MM.1S (cell line): ENCODE measurements around the gene PCYT2.

Experiments used
- DNase-seq: peaks from one replicate; pipeline ENCODE4 v3.0.0-alpha.2; 2015
- H2AFZ ChIP-seq: fragments of 300-600 bp; sonication (generic); 2 replicates; pipeline ENCODE4 v1.6.0; 2016; ENCODE audit warnings: antibody characterized with exemption, low read length
- H3F3A ChIP-seq: fragments of 300-600 bp; sonication (generic); 2 replicates; pipeline ENCODE4 v1.6.1; 2016; ENCODE audit warnings: mild to moderate bottlenecking, antibody characterized with exemption, low read length, moderate library complexity, mixed read lengths; ENCODE audit not compliant: insufficient read depth
- H3K27ac ChIP-seq: fragments of 300-600 bp; sonication (generic); 2 replicates; pipeline ENCODE4 v1.5.1; 2016; ENCODE audit warnings: mild to moderate bottlenecking, low read length
- H3K27me3 ChIP-seq: fragments of 300-600 bp; sonication (generic); replicated peaks from 2 replicates; pipeline ENCODE4 v1.6.0; 2016; ENCODE audit warnings: low read length; ENCODE audit not compliant: insufficient read depth
- H3K36me3 ChIP-seq: fragments of 300-600 bp; sonication (generic); replicated peaks from 2 replicates; pipeline ENCODE4 v1.6.1; 2016; ENCODE audit warnings: mild to moderate bottlenecking, low read length, mixed read lengths; ENCODE audit not compliant: insufficient read depth
- H3K4me1 ChIP-seq: fragments of 300-600 bp; sonication (generic); 2 replicates; pipeline ENCODE4 v1.6.1; 2016; ENCODE audit warnings: low read length, mixed read lengths
- H3K4me2 ChIP-seq: fragments of 300-600 bp; sonication (generic); 2 replicates; pipeline ENCODE4 v1.6.0; 2016; ENCODE audit warnings: low read depth, low read length
- H3K4me3 ChIP-seq: fragments of 300-600 bp; sonication (generic); 2 replicates; pipeline ENCODE4 v1.5.1; 2016; ENCODE audit warnings: low read length, mixed read lengths
- H3K79me2 ChIP-seq: fragments of 300-600 bp; sonication (generic); 2 replicates; pipeline ENCODE4 v1.6.1; 2016; ENCODE audit warnings: mixed run types, low read length, mixed read lengths
- H3K9ac ChIP-seq: fragments of 300-600 bp; sonication (generic); 2 replicates; pipeline ENCODE4 v1.6.1; 2016; ENCODE audit warnings: low read length, mixed read lengths
- H3K9me2 ChIP-seq: fragments of 300-600 bp; sonication (generic); replicated peaks from 2 replicates; pipeline ENCODE4 v1.6.1; 2016; ENCODE audit warnings: mild to moderate bottlenecking, low read length, mixed read lengths; ENCODE audit not compliant: insufficient read depth
- H3K9me3 ChIP-seq: fragments of 300-600 bp; sonication (generic); replicated peaks from 2 replicates; pipeline ENCODE4 v1.6.1; 2016; ENCODE audit warnings: mild to moderate bottlenecking, low read length, mixed read lengths; ENCODE audit not compliant: insufficient read depth
- H4K20me1 ChIP-seq: fragments of 300-600 bp; sonication (generic); 2 replicates; pipeline ENCODE4 v1.6.1; 2016; ENCODE audit warnings: mild to moderate bottlenecking, low read length, moderate library complexity, mixed read lengths; ENCODE audit not compliant: insufficient read depth
- CTCF ChIP-seq: fragments of 300-600 bp; sonication (generic); IDR thresholded peaks from 2 replicates; pipeline ENCODE4 v1.5.1; 2016; ENCODE audit warnings: antibody characterized with exemption, low read length, mixed read lengths
- EZH2 ChIP-seq: fragments of 300-600 bp; sonication (generic); optimal IDR thresholded peaks from 2 replicates; pipeline ENCODE3; 2017; ENCODE audit warnings: low read depth, mild to moderate bottlenecking, antibody characterized with exemption, low read length, mixed read lengths
- EZH2phosphoT487 ChIP-seq: fragments of 300-600 bp; sonication (generic); IDR thresholded peaks from 2 replicates; pipeline ENCODE4 v1.6.1; 2018; ENCODE audit warnings: antibody characterized with exemption, low read length

Gene PCYT2

GRCh38 chr17:81950501-81950900 lies 39.3 kb upstream of the PCYT2 start:
- no peak overlapping the region for H3K4me2 ChIP-seq
- no peaks in the 10 kb centered on the region for H3K9me2 ChIP-seq
- H3K79me2 ChIP-seq: no peaks in the 10 kb centered on the region
- no peak overlapping the region for H2AFZ ChIP-seq
- no peaks in the 10 kb centered on the region for H3K36me3 ChIP-seq
- no peak overlapping the region for H3K9ac ChIP-seq
- H3K9me3 ChIP-seq: no peaks in the 10 kb centered on the region
- H3F3A ChIP-seq: no peaks in the 10 kb centered on the region
- no peak overlapping the region for H3K27ac ChIP-seq
- TF ChIP-seq EZH2phosphoT487 (no peak), EZH2 (no peak), CTCF (no peak)
- no peaks in the 10 kb centered on the region for H3K4me1 ChIP-seq
- H4K20me1 ChIP-seq: no peaks in the 10 kb centered on the region
- peaks cover 28% of the 10 kb centered on the region for H3K27me3 ChIP-seq
- H3K4me3 ChIP-seq: no peak overlapping the region
- DNase-seq: no peak

DNA sequence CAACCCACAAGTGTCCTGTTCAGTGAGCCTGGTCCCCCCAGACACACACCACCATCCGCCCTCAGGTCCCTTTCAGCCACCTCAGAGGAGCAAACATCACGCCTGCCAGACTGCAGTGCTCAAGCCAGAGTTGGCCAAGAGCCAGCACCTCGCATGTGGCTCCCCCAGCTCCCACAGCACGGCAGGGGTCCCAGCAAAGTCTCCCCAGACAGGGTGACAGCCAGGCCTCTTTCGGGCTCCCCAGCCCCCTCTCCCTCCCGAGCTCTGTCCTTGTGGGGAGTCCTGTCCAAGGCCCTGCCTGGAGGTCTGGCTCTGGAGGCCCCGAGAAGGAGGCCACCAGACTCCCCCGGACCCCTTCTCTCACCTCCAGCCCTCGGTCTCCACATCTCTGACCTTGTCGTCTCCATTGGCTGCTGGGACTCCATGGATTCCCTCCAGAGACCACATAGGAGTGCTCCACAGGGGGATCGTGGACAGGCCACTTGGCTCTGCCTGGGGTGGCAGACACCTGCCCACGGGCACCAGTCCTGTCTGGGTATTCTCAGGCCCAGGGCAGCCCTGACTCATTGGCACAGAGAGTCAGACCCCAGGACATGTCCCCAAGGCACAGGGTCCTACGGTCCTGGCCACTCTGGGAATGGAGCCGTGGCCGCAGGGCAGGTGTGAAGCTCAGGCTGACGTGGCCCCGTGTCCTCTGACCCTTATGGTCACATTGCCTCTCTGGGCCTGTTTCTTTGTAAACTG lies 37.6 kb upstream of the PCYT2 start:
- no peak for DNase-seq
- no peak for TF ChIP-seq EZH2phosphoT487
- TF ChIP-seq EZH2: no peak
- no peak for TF ChIP-seq CTCF

DNA sequence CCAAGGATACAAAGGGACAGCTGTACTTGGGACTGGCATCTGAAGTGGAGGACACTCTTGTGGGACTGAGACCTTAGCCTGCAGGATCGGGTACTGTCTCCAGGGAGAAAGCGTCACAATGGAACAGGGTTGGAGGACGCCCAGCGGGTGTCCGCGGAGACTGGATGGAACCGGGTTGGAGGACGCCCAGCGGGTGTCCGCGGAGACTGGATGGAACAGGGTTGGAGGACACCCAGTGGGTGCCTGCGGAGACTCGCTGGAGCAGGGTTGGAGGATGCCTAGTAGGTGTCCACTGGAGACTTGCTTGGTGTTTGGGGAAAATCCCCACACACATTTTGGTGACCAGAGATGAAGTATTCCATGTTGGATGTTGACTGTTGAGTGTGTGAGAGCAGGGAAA lies 36.0 kb upstream of the PCYT2 start, which contains the start of gene MYADML2:
Gene MYADML2 (minus strand): TSS at position 45 of the 400 bp plus-strand sequence. CDS start 5,492 bp downstream, outside the sequence.
- no peak for DNase-seq
- H3K27me3 ChIP-seq: peaks cover 16% of the 10 kb centered on the region
- no peaks in the 10 kb centered on the region for H3K4me1 ChIP-seq
- no peak within 1 kb of the TSS for H3K4me3 ChIP-seq
- no peak within 1 kb of the TSS for H3K27ac ChIP-seq
- no peak within 1 kb of the TSS for H3K9ac ChIP-seq
- H3F3A ChIP-seq: no peaks in the 10 kb centered on the region
- H3K9me3 ChIP-seq: no peaks in the 10 kb centered on the region
- no peak within 1 kb of the TSS for H3K4me2 ChIP-seq
- H2AFZ ChIP-seq: no peak within 1 kb of the TSS
- no peaks in the 10 kb centered on the region for H3K36me3 ChIP-seq
- H3K79me2 ChIP-seq: no peaks in the 10 kb centered on the region
- no peak for TF ChIP-seq EZH2
- no peak for TF ChIP-seq CTCF
- no peak for TF ChIP-seq EZH2phosphoT487
- no peaks in the 10 kb centered on the region for H4K20me1 ChIP-seq
- H3K9me2 ChIP-seq: no peaks in the 10 kb centered on the region

More for the DNA sequence above, 37.6 kb upstream of the PCYT2 start:
- Histone ChIP-seq H4K20me1 (no peaks in the 10 kb centered on the region), H3K4me1 (no peaks in the 10 kb centered on the region), H3K9ac (no peak overlapping the region), H3K36me3 (no peaks in the 10 kb centered on the region), H3K79me2 (no peaks in the 10 kb centered on the region), H3K9me2 (no peaks in the 10 kb centered on the region), H3F3A (no peaks in the 10 kb centered on the region), H2AFZ (no peak overlapping the region), H3K27me3 (peaks cover 23% of the 10 kb centered on the region), H3K4me2 (no peak overlapping the region), H3K27ac (no peak overlapping the region), H3K4me3 (no peak overlapping the region), H3K9me3 (no peaks in the 10 kb centered on the region)
